HepG2 (cell line): ENCODE data around the gene DAGLB. TPM values are rescaled to one million over a fixed set of nuclear protein-coding genes. Genes with fewer than 3 reads are reported as not detected.

Source experiments
- CBX1 ChIP-seq: IDR thresholded peaks from one replicate; pipeline ENCODE4 v1.6.1; 2016; ENCODE audit warnings: antibody characterized with exemption, low read depth
- FIP1L1 ChIP-seq: fragments of 200-400 bp; formaldehyde crosslinking; IDR thresholded peaks from 2 replicates; pipeline ENCODE4 v1.6.1; 2018; ENCODE audit warnings: low read depth, mild to moderate bottlenecking, low read length, moderate library complexity, borderline replicate concordance; ENCODE audit not compliant: insufficient read depth
- HDAC2 ChIP-seq: sonication (generic); formaldehyde crosslinking; IDR thresholded peaks from 2 replicates; pipeline ENCODE4 v1.4.0; 2020; ENCODE audit warnings: missing genetic modification reagents
- HMG20B ChIP-seq: conservative IDR thresholded peaks from 2 replicates; pipeline ENCODE4 v1.6.1; 2016; ENCODE audit warnings: missing genetic modification reagents, missing compliant biosample characterization
- JUND ChIP-seq: sonication (generic); formaldehyde crosslinking; IDR thresholded peaks from 2 replicates; pipeline ENCODE4 v1.8.0; 2022; ENCODE audit warnings: mild to moderate bottlenecking, missing genetic modification reagents
- MATR3 ChIP-seq: sonication (generic); formaldehyde crosslinking; IDR thresholded peaks from 2 replicates; pipeline ENCODE4 v1.4.0; 2020; ENCODE audit warnings: missing genetic modification reagents
- NFKBIZ ChIP-seq: IDR thresholded peaks from 2 replicates; pipeline ENCODE4 v1.6.1; 2018; ENCODE audit warnings: missing genetic modification reagents, missing compliant biosample characterization
- POGZ ChIP-seq: sonication (generic); formaldehyde crosslinking; IDR thresholded peaks from 2 replicates; pipeline ENCODE4 v1.4.0; 2020; ENCODE audit warnings: mild to moderate bottlenecking, missing genetic modification reagents
- SIN3B ChIP-seq: fragments of 150-350 bp; IDR thresholded peaks from 2 replicates; pipeline ENCODE4 v1.6.1; 2014; ENCODE audit warnings: low read length
- SMAD9 ChIP-seq: sonication (generic); formaldehyde crosslinking; IDR thresholded peaks from 2 replicates; pipeline ENCODE4 v1.5.1; 2020; ENCODE audit warnings: mild to moderate bottlenecking, missing genetic modification reagents
- U2AF2 ChIP-seq: fragments of 200-400 bp; formaldehyde crosslinking; IDR thresholded peaks from 2 replicates; pipeline ENCODE4 v1.6.1; 2017; ENCODE audit warnings: low read depth, mild to moderate bottlenecking, low read length
- XBP1 ChIP-seq: sonication (generic); formaldehyde crosslinking; IDR thresholded peaks from 2 replicates; pipeline ENCODE4 v1.5.0; 2020; ENCODE audit warnings: missing genetic modification reagents
- ZNF230 ChIP-seq: sonication (generic); formaldehyde crosslinking; IDR thresholded peaks from 2 replicates; pipeline ENCODE4 v1.4.0; 2020; ENCODE audit warnings: mild to moderate bottlenecking, missing genetic modification reagents
- ZNF552 ChIP-seq: sonication (generic); formaldehyde crosslinking; IDR thresholded peaks from 2 replicates; pipeline ENCODE4 v1.9.0; 2022; ENCODE audit warnings: missing genetic modification reagents, mild to moderate bottlenecking, borderline replicate concordance
- ZNF557 ChIP-seq: sonication (generic); formaldehyde crosslinking; IDR thresholded peaks from 2 replicates; pipeline ENCODE4 v1.4.0; 2020; ENCODE audit warnings: missing genetic modification reagents
- polyA plus RNA-seq, 8 experiments: library from polyadenylated mRNA; depleted of rRNA in 3 of 8; stranded (reverse) in 7 of 8; unstranded in 1 of 8; fragments of >200 nt; fragmentation: Illumina TruSeq in 4 of 8; extraction: Trizol in 4 of 8; gene quantifications; 2 replicates each; pipeline versions ENCODE4 v1.2.1 to v1.2.3, GENCODE V29; 2011 to 2016; ENCODE audit warnings: low read depth in 4 of 8, missing spikeins in 1 of 8, mixed read lengths in 1 of 8; ENCODE audit not compliant: insufficient read depth in 1 of 8
- total RNA-seq, 5 experiments: library from RNA; depleted of rRNA; stranded (reverse); fragments of >200 nt; fragmentation: Illumina TruSeq; extraction: Trizol; gene quantifications; 2 replicates each; pipeline ENCODE4 v1.2.3, GENCODE V29; 2016; ENCODE audit warnings: low read depth in 1 of 5
- TF ChIP-seq, protein P1 (sequence below): sonication (generic); formaldehyde crosslinking; IDR thresholded peaks from 2 replicates; pipeline ENCODE4; 2020; ENCODE audit warnings: missing genetic modification reagents, mild to moderate bottlenecking, borderline replicate concordance
- TF ChIP-seq, protein P2 (sequence below): sonication (generic); formaldehyde crosslinking; IDR thresholded peaks from 2 replicates; pipeline ENCODE4 v1.5.0; 2020; ENCODE audit warnings: missing genetic modification reagents
- TF ChIP-seq, protein P3 (sequence below): sonication (generic); formaldehyde crosslinking; IDR thresholded peaks from 2 replicates; pipeline ENCODE4 v1.5.1; 2020; ENCODE audit warnings: mild to moderate bottlenecking, missing genetic modification reagents, borderline replicate concordance
- TF ChIP-seq, protein P4 (sequence below): IDR thresholded peaks from 2 replicates; pipeline ENCODE4 v1.6.1; 2016
- TF ChIP-seq, protein P5 (sequence below): sonication (generic); formaldehyde crosslinking; IDR thresholded peaks from 2 replicates; pipeline ENCODE4 v1.9.0; 2021; ENCODE audit warnings: missing genetic modification reagents, borderline replicate concordance
- TF ChIP-seq, protein P6 (sequence below): sonication (generic); formaldehyde crosslinking; IDR thresholded peaks from 2 replicates; pipeline ENCODE4 v1.8.1; 2023; ENCODE audit warnings: missing genetic modification reagents, inconsistent platforms, borderline replicate concordance

Gene DAGLB
- total and polyA plus RNA-seq, 2 of the 13 experiments (the other 11 are each of a cell fraction or from before 2014, with no cell fraction given), result 7.9 to 9.8 TPM

DNA sequence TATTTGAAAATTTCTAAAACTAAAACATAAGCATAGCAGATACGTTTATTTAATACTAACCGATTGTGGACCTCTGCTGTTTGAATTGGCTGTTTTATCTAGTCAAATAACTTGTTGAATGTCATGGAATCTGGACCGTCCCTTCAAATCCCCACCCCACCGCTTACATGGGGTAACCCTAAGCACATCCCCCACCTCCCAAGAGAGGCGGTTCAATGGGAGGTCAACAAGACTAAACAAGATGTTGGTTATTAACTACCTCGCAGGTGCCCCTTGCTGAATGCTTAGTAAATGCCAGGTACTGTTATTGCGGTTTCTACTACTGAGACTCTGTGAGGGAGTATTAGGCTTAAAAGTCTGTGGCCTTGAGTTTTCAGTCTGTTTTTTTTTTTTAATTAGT, 70.9 kb downstream of the DAGLB start (continued):
- TF ChIP-seq, protein P1, sequence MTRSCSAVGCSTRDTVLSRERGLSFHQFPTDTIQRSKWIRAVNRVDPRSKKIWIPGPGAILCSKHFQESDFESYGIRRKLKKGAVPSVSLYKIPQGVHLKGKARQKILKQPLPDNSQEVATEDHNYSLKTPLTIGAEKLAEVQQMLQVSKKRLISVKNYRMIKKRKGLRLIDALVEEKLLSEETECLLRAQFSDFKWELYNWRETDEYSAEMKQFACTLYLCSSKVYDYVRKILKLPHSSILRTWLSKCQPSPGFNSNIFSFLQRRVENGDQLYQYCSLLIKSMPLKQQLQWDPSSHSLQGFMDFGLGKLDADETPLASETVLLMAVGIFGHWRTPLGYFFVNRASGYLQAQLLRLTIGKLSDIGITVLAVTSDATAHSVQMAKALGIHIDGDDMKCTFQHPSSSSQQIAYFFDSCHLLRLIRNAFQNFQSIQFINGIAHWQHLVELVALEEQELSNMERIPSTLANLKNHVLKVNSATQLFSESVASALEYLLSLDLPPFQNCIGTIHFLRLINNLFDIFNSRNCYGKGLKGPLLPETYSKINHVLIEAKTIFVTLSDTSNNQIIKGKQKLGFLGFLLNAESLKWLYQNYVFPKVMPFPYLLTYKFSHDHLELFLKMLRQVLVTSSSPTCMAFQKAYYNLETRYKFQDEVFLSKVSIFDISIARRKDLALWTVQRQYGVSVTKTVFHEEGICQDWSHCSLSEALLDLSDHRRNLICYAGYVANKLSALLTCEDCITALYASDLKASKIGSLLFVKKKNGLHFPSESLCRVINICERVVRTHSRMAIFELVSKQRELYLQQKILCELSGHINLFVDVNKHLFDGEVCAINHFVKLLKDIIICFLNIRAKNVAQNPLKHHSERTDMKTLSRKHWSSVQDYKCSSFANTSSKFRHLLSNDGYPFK (CRISPR knock-in tag), result no peak
- no peak for TF ChIP-seq XBP1 (CRISPR knock-in tag)
- TF ChIP-seq FIP1L1, result no peak
- no peak for TF ChIP-seq NFKBIZ (CRISPR knock-in tag)
- TF ChIP-seq, protein P2, sequence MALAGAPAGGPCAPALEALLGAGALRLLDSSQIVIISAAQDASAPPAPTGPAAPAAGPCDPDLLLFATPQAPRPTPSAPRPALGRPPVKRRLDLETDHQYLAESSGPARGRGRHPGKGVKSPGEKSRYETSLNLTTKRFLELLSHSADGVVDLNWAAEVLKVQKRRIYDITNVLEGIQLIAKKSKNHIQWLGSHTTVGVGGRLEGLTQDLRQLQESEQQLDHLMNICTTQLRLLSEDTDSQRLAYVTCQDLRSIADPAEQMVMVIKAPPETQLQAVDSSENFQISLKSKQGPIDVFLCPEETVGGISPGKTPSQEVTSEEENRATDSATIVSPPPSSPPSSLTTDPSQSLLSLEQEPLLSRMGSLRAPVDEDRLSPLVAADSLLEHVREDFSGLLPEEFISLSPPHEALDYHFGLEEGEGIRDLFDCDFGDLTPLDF (CRISPR knock-in tag), result no peak
- TF ChIP-seq, protein P3, sequence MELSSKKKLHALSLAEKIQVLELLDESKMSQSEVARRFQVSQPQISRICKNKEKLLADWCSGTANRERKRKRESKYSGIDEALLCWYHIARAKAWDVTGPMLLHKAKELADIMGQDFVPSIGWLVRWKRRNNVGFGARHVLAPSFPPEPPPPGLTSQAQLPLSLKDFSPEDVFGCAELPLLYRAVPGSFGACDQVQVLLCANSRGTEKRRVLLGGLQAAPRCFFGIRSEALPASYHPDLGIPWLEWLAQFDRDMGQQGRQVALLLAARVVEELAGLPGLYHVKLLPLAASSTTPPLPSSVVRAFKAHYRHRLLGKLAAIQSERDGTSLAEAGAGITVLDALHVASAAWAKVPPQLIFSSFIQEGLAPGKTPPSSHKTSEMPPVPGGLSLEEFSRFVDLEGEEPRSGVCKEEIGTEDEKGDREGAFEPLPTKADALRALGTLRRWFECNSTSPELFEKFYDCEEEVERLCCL, result no peak
- TF ChIP-seq, protein P4, sequence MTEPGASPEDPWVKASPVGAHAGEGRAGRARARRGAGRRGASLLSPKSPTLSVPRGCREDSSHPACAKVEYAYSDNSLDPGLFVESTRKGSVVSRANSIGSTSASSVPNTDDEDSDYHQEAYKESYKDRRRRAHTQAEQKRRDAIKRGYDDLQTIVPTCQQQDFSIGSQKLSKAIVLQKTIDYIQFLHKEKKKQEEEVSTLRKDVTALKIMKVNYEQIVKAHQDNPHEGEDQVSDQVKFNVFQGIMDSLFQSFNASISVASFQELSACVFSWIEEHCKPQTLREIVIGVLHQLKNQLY (CRISPR knock-in tag), result 0 out of 2 replicates have a peak, but pooled peaks have one; percentile 28
- peak; percentile 74 for TF ChIP-seq HDAC2 (CRISPR knock-in tag)
- TF ChIP-seq SMAD9 (CRISPR knock-in tag), result no peak
- TF ChIP-seq CBX1, result no peak
- no peak for TF ChIP-seq JUND (CRISPR knock-in tag)
- 0 out of 2 replicates have a peak, but pooled peaks have one; percentile 37 for TF ChIP-seq HMG20B (CRISPR knock-in tag)
- TF ChIP-seq POGZ, result no peak
- TF ChIP-seq ZNF557 (CRISPR knock-in tag), result no peak
- TF ChIP-seq ZNF552 (CRISPR knock-in tag), result no peak
- TF ChIP-seq MATR3 (CRISPR knock-in tag), result no peak
- no peak for TF ChIP-seq SIN3B
- TF ChIP-seq U2AF2, result no peak
- TF ChIP-seq, protein P5, sequence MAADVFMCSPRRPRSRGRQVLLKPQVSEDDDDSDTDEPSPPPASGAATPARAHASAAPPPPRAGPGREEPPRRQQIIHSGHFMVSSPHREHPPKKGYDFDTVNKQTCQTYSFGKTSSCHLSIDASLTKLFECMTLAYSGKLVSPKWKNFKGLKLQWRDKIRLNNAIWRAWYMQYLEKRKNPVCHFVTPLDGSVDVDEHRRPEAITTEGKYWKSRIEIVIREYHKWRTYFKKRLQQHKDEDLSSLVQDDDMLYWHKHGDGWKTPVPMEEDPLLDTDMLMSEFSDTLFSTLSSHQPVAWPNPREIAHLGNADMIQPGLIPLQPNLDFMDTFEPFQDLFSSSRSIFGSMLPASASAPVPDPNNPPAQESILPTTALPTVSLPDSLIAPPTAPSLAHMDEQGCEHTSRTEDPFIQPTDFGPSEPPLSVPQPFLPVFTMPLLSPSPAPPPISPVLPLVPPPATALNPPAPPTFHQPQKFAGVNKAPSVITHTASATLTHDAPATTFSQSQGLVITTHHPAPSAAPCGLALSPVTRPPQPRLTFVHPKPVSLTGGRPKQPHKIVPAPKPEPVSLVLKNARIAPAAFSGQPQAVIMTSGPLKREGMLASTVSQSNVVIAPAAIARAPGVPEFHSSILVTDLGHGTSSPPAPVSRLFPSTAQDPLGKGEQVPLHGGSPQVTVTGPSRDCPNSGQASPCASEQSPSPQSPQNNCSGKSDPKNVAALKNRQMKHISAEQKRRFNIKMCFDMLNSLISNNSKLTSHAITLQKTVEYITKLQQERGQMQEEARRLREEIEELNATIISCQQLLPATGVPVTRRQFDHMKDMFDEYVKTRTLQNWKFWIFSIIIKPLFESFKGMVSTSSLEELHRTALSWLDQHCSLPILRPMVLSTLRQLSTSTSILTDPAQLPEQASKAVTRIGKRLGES (CRISPR knock-in tag), result no peak
- TF ChIP-seq, protein P6, sequence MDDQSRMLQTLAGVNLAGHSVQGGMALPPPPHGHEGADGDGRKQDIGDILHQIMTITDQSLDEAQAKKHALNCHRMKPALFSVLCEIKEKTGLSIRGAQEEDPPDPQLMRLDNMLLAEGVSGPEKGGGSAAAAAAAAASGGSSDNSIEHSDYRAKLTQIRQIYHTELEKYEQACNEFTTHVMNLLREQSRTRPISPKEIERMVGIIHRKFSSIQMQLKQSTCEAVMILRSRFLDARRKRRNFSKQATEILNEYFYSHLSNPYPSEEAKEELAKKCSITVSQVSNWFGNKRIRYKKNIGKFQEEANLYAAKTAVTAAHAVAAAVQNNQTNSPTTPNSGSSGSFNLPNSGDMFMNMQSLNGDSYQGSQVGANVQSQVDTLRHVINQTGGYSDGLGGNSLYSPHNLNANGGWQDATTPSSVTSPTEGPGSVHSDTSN (CRISPR knock-in tag), result no peak
- no peak for TF ChIP-seq ZNF230
